Right atrium auricular region (tissue), 2 donors: ENCODE measurements around the gene DDAH2. TPM values are rescaled to one million over a fixed set of nuclear protein-coding genes. Genes with fewer than 3 reads are reported as not detected.
A peak's percentile ranks its signal among the peaks of the same experiment; 100 is the strongest.

Experiments
- DNase-seq: peaks from one replicate; pipeline ENCODE4 v3.0.0-alpha.2; 2019; ENCODE audit warnings: low spot score
- H3K27ac ChIP-seq, 2 donors: fragments of 200-600 bp; sonication (generic); 1 replicate in 1 of 2; 2 replicates in 1 of 2; pipeline ENCODE4 v1.5.1; 2016 to 2019
- H3K27me3 ChIP-seq, 2 donors: fragments of 200-600 bp; sonication (generic); one replicate each; pipeline versions ENCODE4 v1.5.1 to v1.6.0; 2017 to 2019
- H3K36me3 ChIP-seq: fragments of 200-600 bp; sonication (generic); one replicate; pipeline ENCODE4 v1.5.1; 2016
- H3K4me1 ChIP-seq, 2 donors: fragments of 200-600 bp; sonication (generic); one replicate each; pipeline versions ENCODE4 v1.5.1 to v1.6.0; 2017 to 2019
- H3K4me3 ChIP-seq, 2 donors: fragments of 200-600 bp; sonication (generic); 1 replicate in 1 of 2; 2 replicates in 1 of 2; pipeline ENCODE4 v1.5.1; 2017 to 2019; ENCODE audit warnings: mild to moderate bottlenecking in 1 of 2, moderate library complexity in 1 of 2
- H3K9me3 ChIP-seq, 2 donors: fragments of 200-600 bp; sonication (generic); one replicate each; pipeline ENCODE4 v1.5.1; 2019
- CTCF ChIP-seq, 2 donors: fragments of 200-600 bp; sonication (generic); IDR thresholded peaks; one replicate each; pipeline ENCODE4 v1.5.1; 2019; ENCODE audit warnings: antibody characterized with exemption in 2 of 2
- total RNA-seq, 2 donors: library from RNA; depleted of rRNA; stranded (reverse); fragments of >200 nt; gene quantifications; one replicate each; pipeline ENCODE4 v1.1.0, GENCODE V29; 2016

The DDAH2 gene
- total RNA-seq, 2 donors from 2014 or later, result 53.5 to 93.3 TPM

DNA sequence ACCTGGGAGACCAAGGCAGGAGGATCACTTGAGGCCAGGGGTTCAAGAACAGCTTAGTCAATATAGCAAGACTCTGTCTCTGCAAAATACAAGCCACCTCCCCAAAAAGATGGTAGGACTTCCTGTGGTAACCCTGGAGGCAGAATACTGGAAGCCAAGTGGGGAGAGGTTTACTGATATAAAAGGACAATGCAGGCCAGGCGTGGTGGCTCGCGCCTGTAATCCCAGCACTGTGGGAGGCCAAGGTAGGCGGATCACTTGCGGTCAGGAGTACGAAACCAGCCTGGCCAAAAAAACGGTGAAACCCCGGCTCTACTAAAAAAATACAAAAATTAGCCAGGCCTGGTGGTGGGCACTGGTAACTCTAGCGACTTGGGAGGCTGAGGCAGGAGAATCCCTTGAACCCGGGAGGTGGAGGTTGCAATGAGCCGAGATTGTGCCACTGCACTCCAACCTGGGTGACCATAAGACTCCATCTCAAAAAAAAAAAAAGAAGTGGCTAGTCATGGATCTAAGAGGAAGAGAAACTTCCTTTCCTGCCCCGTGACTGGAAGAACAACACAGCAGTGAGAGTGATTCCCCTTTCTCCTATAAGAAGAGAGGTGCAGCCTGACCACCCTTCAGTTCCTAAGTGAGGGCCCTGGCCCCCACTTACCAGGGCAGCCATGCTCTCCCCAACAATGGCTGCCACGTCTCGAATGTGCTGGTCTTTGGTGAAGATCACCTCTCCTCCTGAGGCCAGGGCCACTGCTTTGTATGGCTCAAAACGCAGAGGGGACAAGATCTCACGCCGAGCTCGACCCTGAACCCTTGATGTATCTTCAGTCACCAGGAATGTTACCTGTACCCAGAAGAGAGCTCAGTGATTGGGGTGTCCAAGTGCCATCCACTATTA, 39.5 kb upstream of the DDAH2 start:
- no peak for TF ChIP-seq CTCF (IDR thresholded peaks at IDR 0.05)
- Histone ChIP-seq H3K9me3 (no peaks in the 10 kb centered on the region), H3K27ac (no peak overlapping the region), H3K36me3 (no peaks in the 10 kb centered on the region), H3K27me3 (no peaks in the 10 kb centered on the region), H3K4me1 (peaks cover 0 to 4% of the 10 kb centered on the region in 2 donors), H3K4me3 (no peak overlapping the region)
- no peak for DNase-seq

DNA sequence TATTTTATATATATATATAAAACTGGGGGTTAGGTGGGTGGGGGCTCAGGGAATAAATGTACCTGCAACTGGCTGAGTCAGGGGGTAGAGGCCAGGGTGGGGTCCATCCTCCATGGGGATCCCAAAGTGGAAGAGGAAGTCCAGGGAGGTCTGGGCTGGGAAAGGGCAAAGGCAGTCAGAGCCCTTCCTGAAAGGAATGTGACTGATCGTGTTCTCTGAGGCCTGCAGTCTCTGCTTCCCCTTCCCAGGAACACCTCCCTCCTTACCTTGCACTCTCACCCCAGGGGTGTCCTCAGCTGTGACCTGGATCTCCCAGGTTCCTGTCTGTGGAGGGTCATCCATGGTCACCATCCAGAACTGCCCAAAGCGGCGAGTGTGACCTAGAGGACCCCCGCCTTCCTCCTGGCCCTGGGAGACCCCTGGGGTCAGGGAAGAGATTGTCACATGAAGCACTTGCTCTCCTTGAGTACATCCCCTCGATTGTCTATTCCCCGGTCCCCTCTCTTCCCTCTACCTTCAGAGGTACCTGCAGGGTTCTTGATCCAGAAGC, 38.1 kb upstream of the DDAH2 start:
- Histone ChIP-seq H3K9me3 (no peaks in the 10 kb centered on the region), H3K4me1 (peaks cover 0 to 4% of the 10 kb centered on the region in 2 donors), H3K36me3 (no peaks in the 10 kb centered on the region), H3K4me3 (no peak overlapping the region), H3K27ac (no peak overlapping the region), H3K27me3 (no peaks in the 10 kb centered on the region)
- DNase-seq, result no peak
- TF ChIP-seq CTCF (IDR thresholded peaks at IDR 0.05), result no peak

GRCh38 chr6:31765910-31766794, 37.1 kb upstream of the DDAH2 start:
- H3K4me3 ChIP-seq, result peak overlapping the region in 1 of 2 donors; percentile 34
- no peak for TF ChIP-seq CTCF (IDR thresholded peaks at IDR 0.05)
- H3K4me1 ChIP-seq, result peaks cover 0 to 4% of the 10 kb centered on the region in 2 donors
- H3K27ac ChIP-seq, result no peak overlapping the region
- H3K9me3 ChIP-seq, result no peaks in the 10 kb centered on the region
- no peaks in the 10 kb centered on the region for H3K27me3 ChIP-seq
- no peaks in the 10 kb centered on the region for H3K36me3 ChIP-seq
- no peak for DNase-seq

DNA sequence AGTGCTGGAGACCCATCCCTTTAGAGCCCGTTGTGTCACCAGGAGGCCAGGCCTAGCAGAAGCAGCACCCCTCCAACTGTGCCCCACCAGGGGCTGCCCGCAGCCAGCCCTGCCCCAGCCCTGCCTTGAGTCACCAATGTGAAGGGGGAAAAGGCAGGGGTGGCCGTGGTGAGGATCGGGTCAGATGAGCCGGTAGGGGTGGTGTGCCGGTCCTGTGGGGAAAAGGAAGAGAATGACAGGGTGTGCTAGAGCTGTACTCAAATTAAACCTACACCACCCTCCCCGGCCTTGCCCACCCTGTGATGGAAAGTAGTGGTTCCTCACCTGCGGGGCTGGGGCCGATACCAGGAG, 36.4 kb upstream of the DDAH2 start:
- Histone ChIP-seq H3K4me3 (no peak overlapping the region), H3K36me3 (no peaks in the 10 kb centered on the region), H3K4me1 (peaks cover 0 to 4% of the 10 kb centered on the region in 2 donors), H3K27me3 (no peaks in the 10 kb centered on the region), H3K27ac (no peak overlapping the region), H3K9me3 (no peaks in the 10 kb centered on the region)
- DNase-seq, result no peak
- TF ChIP-seq CTCF (IDR thresholded peaks at IDR 0.05), result no peak

GRCh38 chr6:31764198-31764597, 35.1 kb upstream of the DDAH2 start:
- no peaks in the 10 kb centered on the region for H3K36me3 ChIP-seq
- H3K27me3 ChIP-seq, result no peaks in the 10 kb centered on the region
- no peak overlapping the region for H3K4me3 ChIP-seq
- no peak overlapping the region for H3K27ac ChIP-seq
- DNase-seq, result no peak
- no peak for TF ChIP-seq CTCF (IDR thresholded peaks at IDR 0.05)
- peaks cover 0 to 4% of the 10 kb centered on the region in 2 donors for H3K4me1 ChIP-seq
- no peaks in the 10 kb centered on the region for H3K9me3 ChIP-seq
